Vagina (tissue), 2 donors: ENCODE measurements around the gene RPS26.

ENCODE experiments used
- CTCF ChIP-seq, 3 experiments: fragments of 450-650 bp in 2 of 3; fragments of 200-600 bp in 1 of 3; sonication (generic) in 1 of 3; IDR thresholded peaks; one replicate each; pipeline ENCODE4 v1.5.1; 2017 to 2019; ENCODE audit warnings: antibody characterized with exemption in 3 of 3, mild to moderate bottlenecking in 2 of 3, moderate library complexity in 2 of 3
- POLR2A ChIP-seq, 2 donors: fragments of 450-650 bp; IDR thresholded peaks; one replicate each; pipeline ENCODE4 v1.6.1; 2017; ENCODE audit warnings: antibody characterized with exemption in 2 of 2, mild to moderate bottlenecking in 2 of 2, moderate library complexity in 2 of 2
- POLR2AphosphoS5 ChIP-seq, 2 donors: sonication (generic); formaldehyde crosslinking; IDR thresholded peaks; one replicate each; pipeline ENCODE4 v1.9.0; 2017; ENCODE audit warnings: antibody characterized with exemption in 2 of 2, mild to moderate bottlenecking in 2 of 2, low read depth in 1 of 2; ENCODE audit not compliant: insufficient read depth in 1 of 2

- TF ChIP-seq CTCF (IDR thresholded peaks at IDR 0.05): no peak
- TF ChIP-seq POLR2AphosphoS5 (IDR thresholded peaks at IDR 0.05; ENCODE audit: insufficient read depth in 1 of 2, low read depth in 1 of 2): no peak
- no peak for TF ChIP-seq POLR2A (IDR thresholded peaks at IDR 0.05)
Observed at GRCh38 chr12:56011509-56012090, 30.1 kb upstream of the RPS26 start.
